Tibial nerve (tissue), 4 donors: ENCODE measurements around the gene TBC1D16.

Experiments
- CTCF ChIP-seq, 5 experiments: fragments of 200-600 bp in 3 of 5; fragments of 450-650 bp in 2 of 5; sonication (generic) in 3 of 5; IDR thresholded peaks; one replicate each; pipeline ENCODE4 v1.5.1; 2016 to 2019; ENCODE audit warnings: antibody characterized with exemption in 5 of 5, mild to moderate bottlenecking in 3 of 5, moderate library complexity in 2 of 5
- EP300 ChIP-seq, 2 donors: sonication (generic); formaldehyde crosslinking; IDR thresholded peaks; one replicate each; pipeline ENCODE4 v1.6.1; 2017; ENCODE audit warnings: antibody characterized with exemption in 2 of 2, mild to moderate bottlenecking in 1 of 2
- POLR2A ChIP-seq, 2 donors: fragments of 450-650 bp; IDR thresholded peaks; one replicate each; pipeline ENCODE4 v1.6.1; 2017; ENCODE audit warnings: antibody characterized with exemption in 2 of 2, mild to moderate bottlenecking in 2 of 2, moderate library complexity in 2 of 2

DNA sequence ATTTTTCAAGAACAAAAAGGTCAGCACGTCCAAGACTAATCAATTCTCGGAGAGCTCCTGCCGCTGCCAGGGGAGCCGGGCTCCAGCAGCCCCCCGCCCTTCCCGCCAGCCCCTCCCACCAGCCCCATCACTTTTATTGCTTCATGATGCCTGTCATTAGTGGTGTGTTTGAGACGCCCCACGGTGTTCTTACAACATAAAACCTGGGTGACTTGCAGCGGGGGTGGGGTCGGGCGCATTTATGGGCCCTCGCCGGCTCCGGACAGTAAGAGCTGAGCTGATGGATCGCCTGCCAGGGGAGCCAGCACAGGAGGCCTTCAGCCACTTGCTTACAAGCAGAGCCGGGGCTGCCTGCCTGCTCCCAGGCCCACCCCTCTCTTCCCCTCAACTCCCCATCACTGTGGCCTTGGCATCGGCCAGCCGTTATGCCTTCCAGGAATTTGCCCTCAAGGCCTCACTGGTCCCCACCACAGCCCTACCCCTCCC lies 113.5 kb downstream of the TBC1D16 start:
- no peak for TF ChIP-seq POLR2A (IDR thresholded peaks at IDR 0.05)
- TF ChIP-seq CTCF (IDR thresholded peaks at IDR 0.05): no peak
- no peak for TF ChIP-seq EP300 (IDR thresholded peaks at IDR 0.05)
